Mononuclear cell (primary cell): ENCODE data around the gene TM6SF1. TPM values are rescaled to one million over a fixed set of nuclear protein-coding genes. Genes with fewer than 3 reads are reported as not detected.
"Not testable (repeated sequence)": the region's sequence is repeated elsewhere in the genome, so short reads cannot be mapped to it uniquely, and the experiment has no call there.

Source experiments
- H3K27me3 ChIP-seq: 2 replicates; pipeline ENCODE4 v1.6.0; 2011; ENCODE audit warnings: low read length, control low read depth; ENCODE audit not compliant: insufficient read depth
- H3K4me1 ChIP-seq: 2 replicates; pipeline ENCODE4 v1.5.1; 2011; ENCODE audit warnings: mild to moderate bottlenecking, low read length, control low read depth; ENCODE audit not compliant: insufficient read depth
- H3K4me3 ChIP-seq: 2 replicates; pipeline ENCODE4 v1.5.1; 2011; ENCODE audit warnings: mild to moderate bottlenecking, low read length, moderate library complexity
- H3K9me3 ChIP-seq: 2 replicates; pipeline ENCODE4 v1.5.1; 2011; ENCODE audit warnings: low read depth, mild to moderate bottlenecking, control low read depth, low read length
- total RNA-seq: library from RNA; depleted of rRNA; stranded (reverse); fragments of >200 nt; gene quantifications from one replicate; pipeline ENCODE4 v1.2.3, GENCODE V29; 2012

Gene TM6SF1
- total RNA-seq, 1 donor = 5.6 TPM

GRCh38 chr15:83118968-83119367, 11.5 kb downstream of the TM6SF1 start:
- Histone ChIP-seq H3K27me3 (no peaks in the 10 kb centered on the region), H3K4me1 (no peaks in the 10 kb centered on the region), H3K9me3 (no peaks in the 10 kb centered on the region), H3K4me3 (no peak overlapping the region)

DNA sequence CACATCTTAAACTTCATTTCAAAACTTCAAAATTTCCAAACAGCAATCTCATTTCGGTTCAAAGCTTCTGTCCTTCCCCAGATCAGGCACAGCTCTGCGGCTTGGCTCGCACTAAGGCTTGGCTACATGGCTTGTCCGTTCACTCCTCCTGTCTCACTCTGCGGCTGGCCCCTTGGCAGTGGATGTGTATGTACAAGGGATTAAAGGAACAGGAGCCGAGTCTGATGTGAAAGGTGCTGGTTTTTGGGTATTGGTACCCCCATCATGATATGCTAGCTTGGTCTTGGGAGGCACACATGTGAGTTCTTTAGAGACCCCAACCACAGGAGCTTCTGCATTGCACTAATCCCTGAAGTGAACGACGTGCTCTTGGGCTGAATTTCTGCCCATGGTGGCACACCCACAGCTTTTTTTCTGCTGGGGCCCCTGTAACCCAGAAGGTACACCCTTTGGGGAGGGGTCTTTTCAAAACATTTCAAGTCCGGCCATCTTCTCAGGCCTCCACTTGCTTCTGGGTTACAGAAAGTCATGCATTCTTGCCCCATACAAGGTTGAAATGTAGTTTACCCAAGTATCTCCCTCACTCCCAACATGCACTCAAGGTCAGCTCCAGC, 12.6 kb downstream of the TM6SF1 start:
- no peak overlapping the region for H3K4me3 ChIP-seq
- H3K9me3 ChIP-seq = no peaks in the 10 kb centered on the region
- H3K4me1 ChIP-seq = no peaks in the 10 kb centered on the region
- no peaks in the 10 kb centered on the region for H3K27me3 ChIP-seq

DNA sequence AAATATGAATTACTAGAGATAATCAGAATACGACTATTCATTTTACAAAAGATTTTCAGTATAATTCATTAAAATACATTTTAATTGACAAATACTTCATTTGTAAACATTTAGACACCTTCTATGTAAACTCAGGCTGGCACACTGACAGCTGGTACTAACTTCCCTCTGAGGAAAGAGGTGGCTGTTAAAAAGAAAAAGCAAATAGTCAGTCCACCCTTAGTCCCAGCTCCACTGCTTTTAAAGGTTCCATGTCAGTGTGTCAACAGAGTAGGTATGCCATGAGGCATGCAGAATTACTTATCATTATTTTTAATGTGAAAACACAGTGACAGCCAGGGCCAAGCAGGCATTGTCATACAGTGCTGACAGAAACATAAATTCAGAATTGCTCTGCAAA, 16.1 kb downstream of the TM6SF1 start:
- no peaks in the 10 kb centered on the region for H3K27me3 ChIP-seq
- H3K4me1 ChIP-seq = no peaks in the 10 kb centered on the region
- no peaks in the 10 kb centered on the region for H3K9me3 ChIP-seq
- no peak overlapping the region for H3K4me3 ChIP-seq

DNA sequence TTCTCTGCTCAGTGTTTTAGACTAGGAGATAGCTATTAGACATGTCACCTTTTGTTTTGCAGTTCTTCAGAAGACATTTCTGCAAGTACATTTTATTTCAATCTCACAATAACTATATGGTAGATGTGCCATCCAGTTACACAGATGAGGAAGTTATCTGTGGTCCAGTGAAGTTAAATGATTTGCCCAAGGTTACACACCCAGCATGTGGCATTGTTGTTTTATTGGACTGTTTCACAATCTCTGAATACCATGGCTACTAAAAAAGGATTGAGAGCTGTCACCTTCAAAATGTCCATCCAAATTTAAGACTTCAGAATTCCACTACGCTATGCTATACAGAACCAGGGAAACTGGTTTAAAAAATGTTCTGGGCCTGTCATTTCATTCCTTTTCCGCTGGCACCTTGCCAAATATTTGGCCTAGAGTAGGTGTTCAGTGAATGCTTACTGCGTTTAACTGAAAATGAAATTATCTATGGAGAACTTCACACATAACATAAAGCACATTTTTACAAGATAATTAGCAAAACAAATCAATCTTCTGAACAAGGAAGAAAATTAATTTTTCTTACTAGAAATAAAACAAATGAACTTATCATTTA, 20.2 kb downstream of the TM6SF1 start:
- no peaks in the 10 kb centered on the region for H3K4me1 ChIP-seq
- no peaks in the 10 kb centered on the region for H3K27me3 ChIP-seq
- H3K4me3 ChIP-seq = no peak overlapping the region
- no peaks in the 10 kb centered on the region for H3K9me3 ChIP-seq

DNA sequence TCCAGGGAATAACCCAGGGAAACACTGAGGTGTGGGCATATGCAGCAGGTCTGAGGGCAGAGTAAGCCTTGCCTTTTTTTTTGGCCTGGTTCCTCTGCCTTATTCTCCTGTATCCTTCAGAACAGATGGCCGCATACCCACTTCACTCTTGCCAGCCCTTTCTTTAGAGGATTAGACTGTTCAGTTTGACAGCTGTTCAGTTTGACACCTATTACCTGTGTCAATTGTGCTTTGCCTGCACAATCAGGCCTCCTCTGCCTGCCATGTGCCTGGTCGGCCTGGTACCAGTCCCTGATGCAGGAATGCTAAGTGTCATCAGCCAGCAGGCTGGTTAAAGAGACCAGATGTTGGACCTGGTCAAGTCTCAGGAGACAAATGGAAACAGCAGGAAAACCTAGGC, 22.3 kb downstream of the TM6SF1 start:
- Histone ChIP-seq H3K9me3 (no peaks in the 10 kb centered on the region), H3K4me1 (no peaks in the 10 kb centered on the region), H3K4me3 (no peak overlapping the region), H3K27me3 (no peaks in the 10 kb centered on the region)

DNA sequence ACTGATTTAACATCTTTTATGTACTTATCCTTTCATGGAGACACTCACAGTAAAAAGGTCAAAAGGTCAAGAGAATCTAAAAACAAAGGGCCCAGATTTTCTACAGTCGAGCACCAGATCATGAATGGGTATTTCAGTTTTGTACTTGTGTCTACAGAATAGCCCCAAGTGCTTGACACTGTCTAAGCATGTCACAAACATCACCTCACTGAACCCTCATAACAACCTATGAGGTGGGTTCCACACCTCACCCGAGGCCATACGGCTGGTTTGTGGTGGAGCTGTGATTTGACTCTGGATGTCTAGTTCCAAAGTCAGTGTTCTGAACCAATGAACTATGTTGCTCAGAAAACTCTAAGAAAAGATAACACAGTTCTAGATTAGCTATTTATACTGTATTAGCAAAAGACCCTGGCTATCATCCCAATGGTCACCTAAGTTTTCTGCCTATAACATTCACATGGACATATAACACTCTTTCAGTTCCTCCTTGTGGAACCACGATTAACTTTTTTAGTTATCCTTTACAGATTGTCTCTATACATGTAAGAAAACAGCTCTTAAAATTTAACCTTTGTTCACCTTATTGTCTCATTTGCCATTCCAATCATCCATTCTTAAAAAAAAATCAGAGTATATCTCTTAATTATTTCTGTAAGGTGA, 25.5 kb downstream of the TM6SF1 start:
- no peak overlapping the region for H3K4me3 ChIP-seq
- no peaks in the 10 kb centered on the region for H3K27me3 ChIP-seq
- no peaks in the 10 kb centered on the region for H3K9me3 ChIP-seq
- H3K4me1 ChIP-seq = no peaks in the 10 kb centered on the region

GRCh38 chr15:83142151-83142550, 34.7 kb downstream of the TM6SF1 start:
- not testable (repeated sequence) for H3K4me3 ChIP-seq, H3K4me1 ChIP-seq, H3K9me3 ChIP-seq, H3K27me3 ChIP-seq

DNA sequence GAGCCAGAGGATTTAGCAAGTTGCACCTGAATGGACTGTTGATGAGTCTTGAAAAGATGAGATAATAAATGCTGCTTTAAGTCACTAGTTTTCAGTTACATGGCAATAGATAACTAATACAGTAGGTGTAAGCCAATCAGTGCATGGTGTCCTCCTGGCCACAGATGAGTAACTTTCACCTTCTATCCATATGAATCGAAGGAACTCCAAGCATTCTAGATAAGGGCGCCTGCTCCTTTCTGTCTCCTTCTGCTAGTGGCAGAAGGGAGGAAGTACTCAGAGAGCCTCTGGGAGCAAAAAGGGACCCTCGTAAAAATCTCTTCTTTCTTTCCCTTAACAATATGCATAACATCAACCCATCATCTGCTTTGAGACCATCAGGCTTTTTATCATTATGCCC, 37.3 kb downstream of the TM6SF1 start:
- H3K27me3 ChIP-seq = no peaks in the 10 kb centered on the region
- H3K4me1 ChIP-seq = no peaks in the 10 kb centered on the region
- H3K4me3 ChIP-seq = no peak overlapping the region
- no peaks in the 10 kb centered on the region for H3K9me3 ChIP-seq

DNA sequence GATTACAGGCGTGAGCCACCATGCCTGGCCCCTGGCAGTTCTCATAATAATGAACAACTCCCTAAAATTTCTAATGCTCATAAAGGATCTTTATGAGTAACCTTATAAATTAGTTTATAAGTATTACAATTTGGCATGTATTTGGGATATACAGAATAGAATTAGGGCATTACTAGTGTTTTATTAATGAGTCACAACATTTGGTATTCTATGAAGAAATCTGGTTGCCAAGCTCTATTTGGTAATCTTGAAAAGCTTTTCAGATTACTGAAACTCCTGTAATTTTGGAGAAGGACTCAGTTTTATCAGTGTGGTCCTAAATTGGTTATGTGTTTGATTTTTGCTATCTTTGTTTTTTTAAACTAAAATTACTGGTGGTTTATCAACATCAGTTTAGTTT, 45.8 kb downstream of the TM6SF1 start:
- no peaks in the 10 kb centered on the region for H3K4me1 ChIP-seq
- no peaks in the 10 kb centered on the region for H3K9me3 ChIP-seq
- no peaks in the 10 kb centered on the region for H3K27me3 ChIP-seq
- no peak overlapping the region for H3K4me3 ChIP-seq

DNA sequence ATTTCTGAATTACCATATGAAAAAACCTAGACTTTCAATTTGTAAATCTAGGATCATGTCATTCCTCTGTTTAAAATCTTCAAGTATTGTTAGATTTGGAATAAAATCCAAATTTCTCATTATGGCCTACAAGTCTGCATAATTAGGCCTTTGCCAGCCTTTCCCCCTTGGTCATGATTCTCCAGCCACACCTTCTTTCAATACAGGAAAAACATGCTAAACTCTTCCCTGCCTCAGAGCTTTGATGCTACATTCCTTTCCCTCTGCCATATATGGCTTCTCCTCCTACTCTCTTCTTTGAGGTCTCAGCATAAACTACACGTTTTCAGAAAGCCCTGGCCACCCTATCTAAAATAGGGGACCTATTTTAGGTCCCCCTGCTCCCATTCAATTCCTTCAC, 48.5 kb downstream of the TM6SF1 start:
- H3K4me3 ChIP-seq = no peak overlapping the region
- no peaks in the 10 kb centered on the region for H3K27me3 ChIP-seq
- H3K9me3 ChIP-seq = no peaks in the 10 kb centered on the region
- no peaks in the 10 kb centered on the region for H3K4me1 ChIP-seq

DNA sequence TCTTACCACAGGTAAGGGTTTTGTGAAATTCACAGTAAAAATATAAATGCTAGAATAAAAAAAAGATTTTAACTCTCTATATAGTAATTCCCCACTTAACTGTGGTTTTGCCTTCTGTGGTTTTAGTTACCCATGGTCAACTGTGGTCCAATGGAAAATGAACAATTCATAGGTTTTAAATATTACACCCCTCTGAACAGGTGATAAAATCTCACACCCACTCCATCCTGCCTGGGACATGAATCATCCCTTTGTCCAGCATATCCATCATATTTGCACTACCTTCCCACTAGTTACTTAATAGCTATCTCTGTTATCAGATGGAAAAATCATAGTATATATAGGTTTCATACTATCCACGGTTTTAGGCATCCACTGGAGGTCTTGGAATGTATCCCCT, 50.9 kb downstream of the TM6SF1 start:
- Histone ChIP-seq H3K4me3 (no peak overlapping the region), H3K9me3 (no peaks in the 10 kb centered on the region), H3K4me1 (no peaks in the 10 kb centered on the region), H3K27me3 (no peaks in the 10 kb centered on the region)

DNA sequence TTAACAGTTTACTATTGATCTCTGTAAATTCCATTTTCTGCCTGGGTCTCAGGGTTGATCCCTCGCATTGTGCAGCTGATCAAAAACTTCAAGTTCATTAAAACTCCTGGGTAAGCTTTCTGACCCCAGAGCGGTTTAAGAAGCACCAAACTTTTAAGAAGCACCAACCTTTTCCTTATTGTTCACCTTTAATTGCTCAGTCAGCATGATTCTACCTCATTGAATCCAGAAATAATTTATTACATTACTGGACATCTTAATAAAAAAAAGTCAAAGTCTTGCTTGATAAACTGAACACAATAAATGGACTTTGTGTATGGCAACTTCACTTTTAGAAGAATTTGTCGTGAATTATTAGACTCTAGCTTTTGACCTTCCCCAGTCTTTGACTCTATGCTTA, 53.3 kb downstream of the TM6SF1 start:
- no peak overlapping the region for H3K4me3 ChIP-seq

DNA sequence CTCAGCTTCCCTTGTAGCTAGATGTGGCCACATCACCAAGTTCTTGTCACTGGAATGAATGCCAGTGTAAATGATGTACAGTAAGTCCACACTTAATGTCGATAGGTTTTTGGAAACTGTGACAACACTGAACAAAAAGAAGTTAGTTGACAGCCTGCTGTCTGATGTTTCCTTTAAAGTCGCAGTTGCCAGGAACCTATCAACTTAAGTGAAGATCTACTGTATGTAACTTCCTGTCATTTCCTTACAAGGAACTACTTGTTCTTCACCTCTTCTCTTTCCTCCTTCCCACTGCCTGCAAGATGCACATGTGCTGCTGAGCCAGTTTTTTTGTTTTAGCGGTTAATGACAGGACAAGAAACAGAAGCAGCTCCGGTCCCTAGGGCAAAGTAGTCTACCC, 55.6 kb downstream of the TM6SF1 start:
- Histone ChIP-seq H3K4me1 (no peaks in the 10 kb centered on the region), H3K27me3 (no peaks in the 10 kb centered on the region), H3K9me3 (peaks cover 10% of the 10 kb centered on the region), H3K4me3 (no peak overlapping the region)

More for the DNA sequence above, 53.3 kb downstream of the TM6SF1 start:
- H3K9me3 ChIP-seq = no peaks in the 10 kb centered on the region
- no peaks in the 10 kb centered on the region for H3K4me1 ChIP-seq
- no peaks in the 10 kb centered on the region for H3K27me3 ChIP-seq

DNA sequence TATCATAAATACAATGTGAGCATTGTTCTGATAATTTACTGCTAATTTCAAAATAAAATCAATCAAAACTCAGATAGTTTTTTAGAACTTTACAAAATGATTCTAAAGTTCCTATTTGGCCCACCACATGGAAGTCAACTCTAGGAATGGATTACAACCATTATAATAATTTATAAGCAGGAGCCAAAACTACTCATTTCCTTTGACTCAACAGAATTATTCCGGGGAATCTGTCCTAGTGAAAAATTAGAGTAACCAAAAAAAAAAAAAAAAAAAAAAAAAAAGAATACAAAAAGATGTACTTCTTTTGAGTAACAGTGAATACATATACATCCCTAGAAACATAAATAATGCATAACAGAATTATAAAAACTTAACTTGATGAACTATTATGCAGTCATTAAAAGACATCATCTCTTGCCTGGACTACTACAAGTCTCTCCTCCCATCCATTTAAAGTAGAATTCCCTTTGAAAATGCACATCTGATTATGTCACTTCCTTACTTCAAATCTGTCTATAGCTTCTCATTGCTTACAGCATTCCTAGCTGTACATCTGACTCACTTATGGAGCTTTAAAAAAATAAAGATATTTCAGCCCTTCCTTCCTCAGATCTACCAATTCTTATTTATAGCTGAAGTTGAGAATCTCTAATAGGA, 56.8 kb downstream of the TM6SF1 start:
- Histone ChIP-seq H3K4me1 (no peaks in the 10 kb centered on the region), H3K27me3 (no peaks in the 10 kb centered on the region), H3K9me3 (peaks cover 10% of the 10 kb centered on the region), H3K4me3 (no peak overlapping the region)

GRCh38 chr15:83164771-83165404, 57.4 kb downstream of the TM6SF1 start:
- Histone ChIP-seq H3K4me3 (no peak overlapping the region), H3K27me3 (no peaks in the 10 kb centered on the region), H3K9me3 (peaks cover 10% of the 10 kb centered on the region), H3K4me1 (no peaks in the 10 kb centered on the region)
